Measurements from ENCODE around the gene BAIAP2L2. TPM values are rescaled to one million over a fixed set of nuclear protein-coding genes. Genes with fewer than 3 reads are reported as not detected.

The BAIAP2L2 gene
- total RNA-seq, 4 donors from 2014 or later = 0.13 to 1.1 (median 0.58) TPM

GRCh38 chr22:38135133-38135706 is 24.7 kb upstream of the BAIAP2L2 start:
- intact Hi-C loops (cut with DNase I) = no loop called here
- no peak for DNase-seq (ENCODE audit: extremely low spot score)
- Histone ChIP-seq H3K9me3 (no peaks in the 10 kb centered on the region), H3K4me1 (peaks cover 0 to 5% (median 2%) of the 10 kb centered on the region in 4 donors), H3K27ac (replicated peaks in 1 of 4) (no peak overlapping the region), H3K4me3 (no peak overlapping the region), H3K27me3 (no peaks in the 10 kb centered on the region), H3K36me3 (peaks cover 0 to 84% (median 52%) of the 10 kb centered on the region in 4 donors)
- 79% methylated on average over 4 of the region's 4 CpGs for WGBS
- TF ChIP-seq CTCF (IDR thresholded peaks at IDR 0.05) = no peak
- no peak for TF ChIP-seq POLR2AphosphoS5 (IDR thresholded peaks at IDR 0.05)
- no peak for TF ChIP-seq POLR2A (IDR thresholded peaks at IDR 0.05; ENCODE audit: low read depth)
- TF ChIP-seq EP300 (IDR thresholded peaks at IDR 0.05) = no peak

GRCh38 chr22:38133331-38133730 is 22.8 kb upstream of the BAIAP2L2 start:
- WGBS = 82% methylated on average over 3 of the region's 4 CpGs
- H3K36me3 ChIP-seq = peaks cover 0 to 85% (median 60%) of the 10 kb centered on the region in 4 donors
- intact Hi-C loops (cut with DNase I) = no loop called here

GRCh38 chr22:38132794-38133193 is 22.3 kb upstream of the BAIAP2L2 start:
- peaks cover 0 to 5% (median 2%) of the 10 kb centered on the region in 4 donors for H3K4me1 ChIP-seq
- intact Hi-C loops (cut with DNase I) = no loop called here
- H3K27me3 ChIP-seq = no peaks in the 10 kb centered on the region
- peaks cover 0 to 85% (median 62%) of the 10 kb centered on the region in 4 donors for H3K36me3 ChIP-seq
- H3K9me3 ChIP-seq = no peaks in the 10 kb centered on the region
- TF ChIP-seq POLR2A (IDR thresholded peaks at IDR 0.05; ENCODE audit: low read depth) (no peak), CTCF (IDR thresholded peaks at IDR 0.05) (no peak), EP300 (IDR thresholded peaks at IDR 0.05) (no peak), POLR2AphosphoS5 (IDR thresholded peaks at IDR 0.05) (no peak)
- WGBS = 93% methylated on average over 20 of the region's 28 CpGs
- no peak overlapping the region for H3K27ac ChIP-seq (replicated peaks in 1 of 4)
- no peak for DNase-seq (ENCODE audit: extremely low spot score)
- no peak overlapping the region for H3K4me3 ChIP-seq

More at GRCh38 chr22:38133331-38133730, 22.8 kb upstream of the BAIAP2L2 start:
- Histone ChIP-seq H3K4me1 (peaks cover 0 to 5% (median 2%) of the 10 kb centered on the region in 4 donors), H3K27ac (replicated peaks in 1 of 4) (no peak overlapping the region), H3K9me3 (no peaks in the 10 kb centered on the region), H3K4me3 (no peak overlapping the region), H3K27me3 (no peaks in the 10 kb centered on the region)
- no peak for DNase-seq (ENCODE audit: extremely low spot score)
- TF ChIP-seq POLR2AphosphoS5 (IDR thresholded peaks at IDR 0.05) (no peak), EP300 (IDR thresholded peaks at IDR 0.05) (no peak), POLR2A (IDR thresholded peaks at IDR 0.05; ENCODE audit: low read depth) (no peak), CTCF (IDR thresholded peaks at IDR 0.05) (no peak)

- 91% methylated on average over 7 of the region's 7 CpGs for WGBS
- intact Hi-C loops (cut with DNase I) = no loop called here
- H3K4me3 ChIP-seq = no peak overlapping the region
- peaks cover 0 to 5% (median 2%) of the 10 kb centered on the region in 4 donors for H3K4me1 ChIP-seq
- TF ChIP-seq CTCF (IDR thresholded peaks at IDR 0.05) (no peak), POLR2AphosphoS5 (IDR thresholded peaks at IDR 0.05) (no peak), EP300 (IDR thresholded peaks at IDR 0.05) (no peak), POLR2A (IDR thresholded peaks at IDR 0.05; ENCODE audit: low read depth) (no peak)
- H3K36me3 ChIP-seq = peaks cover 0 to 85% (median 62%) of the 10 kb centered on the region in 4 donors
- DNase-seq (ENCODE audit: extremely low spot score) = no peak
- H3K27ac ChIP-seq (replicated peaks in 1 of 4) = no peak overlapping the region
- no peaks in the 10 kb centered on the region for H3K27me3 ChIP-seq
- H3K9me3 ChIP-seq = no peaks in the 10 kb centered on the region
These were observed 21.7 kb upstream of the BAIAP2L2 start for GRCh38 chr22:38132136-38132535.

- Histone ChIP-seq H3K36me3 (peaks cover 0 to 89% (median 65%) of the 10 kb centered on the region in 4 donors), H3K9me3 (no peaks in the 10 kb centered on the region), H3K4me3 (no peak overlapping the region), H3K4me1 (peaks cover 0 to 5% (median 2%) of the 10 kb centered on the region in 4 donors), H3K27ac (replicated peaks in 1 of 4) (no peak overlapping the region), H3K27me3 (no peaks in the 10 kb centered on the region)
- WGBS = 57% methylated on average over 2 of the region's 2 CpGs
- TF ChIP-seq CTCF (IDR thresholded peaks at IDR 0.05) = no peak
- TF ChIP-seq POLR2A (IDR thresholded peaks at IDR 0.05; ENCODE audit: low read depth) = no peak
- TF ChIP-seq POLR2AphosphoS5 (IDR thresholded peaks at IDR 0.05) = no peak
- TF ChIP-seq EP300 (IDR thresholded peaks at IDR 0.05) = no peak
- no peak for DNase-seq (ENCODE audit: extremely low spot score)
- intact Hi-C loops (cut with DNase I) = no loop called here
These were observed 20.9 kb upstream of the BAIAP2L2 start for GRCh38 chr22:38131399-38131798.
